ENCODE measurements around the gene RPA4.

GRCh38 chrX:96929036-96929435 lies 45.3 kb downstream of the RPA4 start:
- TF ChIP-seq, protein P1, sequence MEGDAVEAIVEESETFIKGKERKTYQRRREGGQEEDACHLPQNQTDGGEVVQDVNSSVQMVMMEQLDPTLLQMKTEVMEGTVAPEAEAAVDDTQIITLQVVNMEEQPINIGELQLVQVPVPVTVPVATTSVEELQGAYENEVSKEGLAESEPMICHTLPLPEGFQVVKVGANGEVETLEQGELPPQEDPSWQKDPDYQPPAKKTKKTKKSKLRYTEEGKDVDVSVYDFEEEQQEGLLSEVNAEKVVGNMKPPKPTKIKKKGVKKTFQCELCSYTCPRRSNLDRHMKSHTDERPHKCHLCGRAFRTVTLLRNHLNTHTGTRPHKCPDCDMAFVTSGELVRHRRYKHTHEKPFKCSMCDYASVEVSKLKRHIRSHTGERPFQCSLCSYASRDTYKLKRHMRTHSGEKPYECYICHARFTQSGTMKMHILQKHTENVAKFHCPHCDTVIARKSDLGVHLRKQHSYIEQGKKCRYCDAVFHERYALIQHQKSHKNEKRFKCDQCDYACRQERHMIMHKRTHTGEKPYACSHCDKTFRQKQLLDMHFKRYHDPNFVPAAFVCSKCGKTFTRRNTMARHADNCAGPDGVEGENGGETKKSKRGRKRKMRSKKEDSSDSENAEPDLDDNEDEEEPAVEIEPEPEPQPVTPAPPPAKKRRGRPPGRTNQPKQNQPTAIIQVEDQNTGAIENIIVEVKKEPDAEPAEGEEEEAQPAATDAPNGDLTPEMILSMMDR (IDR thresholded peaks at IDR 0.05; ENCODE audit: poor library complexity), result no peak
- no peak for TF ChIP-seq EZH2 (IDR thresholded peaks at IDR 0.05; ENCODE audit: borderline replicate concordance)
- TF ChIP-seq EZH2phosphoT487 (IDR thresholded peaks at IDR 0.05; ENCODE audit: low read depth, severe bottlenecking, unreplicated experiment), result no peak
